Psoas muscle (tissue), 8 donors: Measurements from ENCODE around the gene EEF2K. TPM values are rescaled to one million over a fixed set of nuclear protein-coding genes. Genes with fewer than 3 reads are reported as not detected.

ENCODE experiments used
- ATAC-seq, 4 donors: fragments of 200-7000 bp; cut with Tn5 transposase; one replicate each; pipeline ENCODE4 v1.9.1; 2020; ENCODE audit warnings: moderate library complexity in 3 of 4, mild to moderate bottlenecking in 2 of 4
- DNase-seq, 2 donors: peaks; one replicate each; pipeline ENCODE4 v3.0.0-alpha.2; 2020
- H3K27ac ChIP-seq: fragments of 200-600 bp; one replicate; pipeline ENCODE4 v1.8.0; 2022
- H3K27me3 ChIP-seq, 3 donors: fragments of 200-600 bp in 1 of 3; one replicate each; pipeline versions ENCODE4 v1.6.1 to v1.8.0; 2013 to 2022; ENCODE audit warnings: low read length in 2 of 3, mild to moderate bottlenecking in 2 of 3, moderate library complexity in 1 of 3; ENCODE audit not compliant: insufficient read depth in 3 of 3
- H3K36me3 ChIP-seq, 2 donors: fragments of 200-600 bp in 1 of 2; one replicate each; pipeline versions ENCODE4 v1.6.1 to v1.8.0; 2013 to 2022; ENCODE audit warnings: low read depth in 1 of 2, mild to moderate bottlenecking in 1 of 2, moderate library complexity in 1 of 2; ENCODE audit not compliant: insufficient read depth in 1 of 2
- H3K4me1 ChIP-seq: fragments of 200-600 bp; one replicate; pipeline ENCODE4 v1.8.0; 2022
- H3K4me3 ChIP-seq: fragments of 200-600 bp; one replicate; pipeline ENCODE4 v1.8.0; 2022; ENCODE audit warnings: mild to moderate bottlenecking
- H3K9me3 ChIP-seq: fragments of 200-600 bp; one replicate; pipeline ENCODE4 v1.8.0; 2022
- CTCF ChIP-seq: fragments of 200-600 bp; IDR thresholded peaks from one replicate; pipeline ENCODE4 v1.8.0; 2022; ENCODE audit warnings: antibody characterized with exemption
- WGBS, 3 donors: extraction: QIAGEN DNeasy Blood & Tissue Kit; methylation state at CpG; one replicate each; pipeline versions ENCODE4 v1.1.6 to v1.1.7; 2013; 5-methylcytosine and 5-hydroxymethylcytosine counted together
- intact Hi-C, 2 donors: fragments of 100-400 bp; cut with DNase I; formaldehyde crosslinking; loops; one replicate each; pipeline versions ENCODE4 v1.11.0 to v1.14.2; 2022
- polyA plus RNA-seq, 3 donors: library from polyadenylated mRNA; stranded (reverse); fragments of 200-250 nt; gene quantifications; one replicate each; pipeline ENCODE4 v1.2.3, GENCODE V29; 2013
- total RNA-seq, 4 donors: library from RNA; stranded (reverse); fragmentation: NEBNext Ultra II Directional in 2 of 4; extraction: Animal tissue kit (Norgen Biotek cat#: 25700) in 2 of 4; gene quantifications; one replicate each; pipeline versions ENCODE4 v1.2.1 to v1.2.4, GENCODE V29; 2021 to 2023
- donor health status: healthy with polysubstance abuse.
- donor health status: DM: no; HTN: no; CAD: no; lungs with moderate emphysema.
- donor health status: Bipolar disorder and iron deficiency.
- donor health status: healthy.
- donor health status: DM: yes; HTN: yes; CAD: no.
- donor health status: DM: no; HTN: no; CAD: no.
- donor health status: DM: no; HTN: no; CAD: no.
- donor health status: DM: yes; HTN: yes; CAD: no.

EEF2K gene
- total and polyA plus RNA-seq, 7 donors, result 13.0 to 47.0 (median 29.4) TPM

- H3K4me3 ChIP-seq, result no peak overlapping the region
- H3K27me3 ChIP-seq, result no peaks in the 10 kb centered on the region
- no peaks in the 10 kb centered on the region for H3K9me3 ChIP-seq
- peaks cover 12 to 100% of the 10 kb centered on the region in 2 donors for H3K36me3 ChIP-seq
- no peak overlapping the region for H3K27ac ChIP-seq
- no peaks in the 10 kb centered on the region for H3K4me1 ChIP-seq
- intact Hi-C loops, result loop anchor here in 1 of 2 donors (5.0 kb wide), 1 partner anchor 38 kb away; no protein-coding TSS in a partner anchor
- TF ChIP-seq CTCF, result no peak
- no peak for DNase-seq
- WGBS, 3 donors, result 88 to 90% (median 88%) methylated on average over 5 of the region's 5 CpGs
- ATAC-seq, result no peak
Measured at GRCh38 chr16:22265351-22265750, 59.3 kb downstream of the EEF2K start.

GRCh38 chr16:22266546-22266945, 60.5 kb downstream of the EEF2K start:
- no peak overlapping the region for H3K27ac ChIP-seq
- no peak for TF ChIP-seq CTCF
- no peaks in the 10 kb centered on the region for H3K27me3 ChIP-seq
- H3K36me3 ChIP-seq, result peaks cover 7 to 100% of the 10 kb centered on the region in 2 donors
- H3K4me1 ChIP-seq, result no peaks in the 10 kb centered on the region
- ATAC-seq (no peak), DNase-seq (no peak)
- intact Hi-C loops, result loop anchor here in 1 of 2 donors (5.0 kb wide), 1 partner anchor 39 kb away; no protein-coding TSS in a partner anchor
- no peak overlapping the region for H3K4me3 ChIP-seq
- 93 to 97% (median 96%) methylated on average over 19 of the region's 19 CpGs for whole genome bisulfite sequencing, 3 donors
- no peaks in the 10 kb centered on the region for H3K9me3 ChIP-seq

DNA sequence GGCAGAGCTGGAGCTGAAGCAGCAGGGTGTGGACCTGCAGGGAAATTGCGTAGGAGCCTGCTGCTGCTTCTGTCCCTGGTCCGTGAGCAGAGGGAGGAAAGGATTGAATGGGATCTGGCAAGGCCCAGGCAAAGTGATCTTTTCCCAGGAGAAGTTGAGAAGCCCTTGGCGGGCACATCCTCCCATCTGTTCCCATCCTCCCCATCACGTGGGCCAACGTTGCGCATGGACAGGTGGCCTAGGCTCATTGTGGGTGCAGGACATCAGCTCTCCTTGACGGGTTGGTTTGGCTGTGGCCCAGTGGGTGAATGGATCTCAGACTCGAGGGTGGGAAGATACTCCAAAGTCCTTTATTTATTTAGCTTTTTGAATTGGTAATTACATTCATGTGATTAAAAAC, 61.7 kb downstream of the EEF2K start:
- no peak for TF ChIP-seq CTCF
- 21 to 54% (median 28%) methylated on average over 8 of the region's 8 CpGs for WGBS, 3 donors
- intact Hi-C loops, result loop anchor here in 1 of 2 donors (5.0 kb wide), 1 partner anchor 40 kb away; no protein-coding TSS in a partner anchor
- H3K9me3 ChIP-seq, result no peaks in the 10 kb centered on the region
- H3K36me3 ChIP-seq, result peaks cover 7 to 100% of the 10 kb centered on the region in 2 donors
- H3K4me3 ChIP-seq, result no peak overlapping the region
- peak overlapping the region; percentile 39 for H3K27ac ChIP-seq
- ATAC-seq (peak; percentile 87 to 98 (median 91)), DNase-seq (peak; percentile 49 to 70)
- H3K4me1 ChIP-seq, result no peaks in the 10 kb centered on the region
- H3K27me3 ChIP-seq, result no peaks in the 10 kb centered on the region

GRCh38 chr16:22270525-22270924, 64.4 kb downstream of the EEF2K start:
- Histone ChIP-seq H3K4me3 (no peak overlapping the region), H3K36me3 (peaks cover 2 to 100% of the 10 kb centered on the region in 2 donors), H3K27ac (no peak overlapping the region), H3K9me3 (no peaks in the 10 kb centered on the region), H3K4me1 (no peaks in the 10 kb centered on the region), H3K27me3 (no peaks in the 10 kb centered on the region)
- intact Hi-C loops, result no loop called here
- no peak for TF ChIP-seq CTCF
- peak in 1 of 2 donors; percentile 4 for DNase-seq
- no peak for ATAC-seq
- 87 to 93% (median 87%) methylated on average over 3 of the region's 3 CpGs for WGBS, 3 donors
